GM03348 (cell line): ENCODE data around the gene RBM20.
"Not testable (repeated sequence)": the region's sequence is repeated elsewhere in the genome, so short reads cannot be mapped to it uniquely, and the experiment has no call there.

ENCODE experiments used
- DNase-seq: peaks from one replicate; pipeline ENCODE4 v3.0.0; 2012; ENCODE audit warnings: low spot score

The RBM20 gene

DNA sequence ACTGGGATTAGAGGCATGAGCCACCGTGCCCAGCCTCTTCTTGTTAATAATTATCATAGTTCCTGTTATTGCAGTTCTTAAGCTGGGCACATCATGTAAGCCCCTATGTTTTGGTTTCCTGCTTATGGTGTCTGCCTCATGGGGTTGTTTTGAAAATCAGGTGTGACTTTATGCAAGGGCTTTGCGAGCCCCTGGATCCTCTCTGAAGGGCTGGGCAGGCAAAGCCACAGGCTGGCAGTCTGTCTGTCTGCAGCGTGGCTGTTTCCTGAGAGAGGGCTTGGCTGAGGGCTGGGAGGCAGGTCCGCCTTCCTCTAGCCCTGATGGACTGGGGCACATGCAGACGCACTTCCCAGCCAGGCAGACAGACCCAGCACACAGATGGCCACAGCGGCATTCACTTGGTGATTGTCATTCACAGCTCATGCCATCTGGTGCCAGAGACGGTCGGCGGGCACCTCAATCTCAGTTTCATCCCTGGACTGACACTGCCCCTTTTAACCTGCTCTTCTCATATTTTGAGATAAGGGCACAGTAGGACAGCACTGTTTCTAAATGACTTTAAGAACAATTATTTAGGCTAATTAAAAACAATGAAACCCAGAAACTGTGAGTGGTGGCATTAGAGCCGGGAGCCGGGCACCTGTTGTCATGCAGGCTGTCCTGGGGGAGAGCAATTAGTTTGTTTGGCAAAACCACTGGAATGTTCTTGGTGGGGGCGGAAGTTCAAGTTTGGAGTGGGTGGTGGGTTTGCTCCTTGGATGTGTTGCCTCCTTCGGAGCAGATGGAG lies 35.5 kb downstream of the RBM20 start:
- DNase-seq = no peak

DNA sequence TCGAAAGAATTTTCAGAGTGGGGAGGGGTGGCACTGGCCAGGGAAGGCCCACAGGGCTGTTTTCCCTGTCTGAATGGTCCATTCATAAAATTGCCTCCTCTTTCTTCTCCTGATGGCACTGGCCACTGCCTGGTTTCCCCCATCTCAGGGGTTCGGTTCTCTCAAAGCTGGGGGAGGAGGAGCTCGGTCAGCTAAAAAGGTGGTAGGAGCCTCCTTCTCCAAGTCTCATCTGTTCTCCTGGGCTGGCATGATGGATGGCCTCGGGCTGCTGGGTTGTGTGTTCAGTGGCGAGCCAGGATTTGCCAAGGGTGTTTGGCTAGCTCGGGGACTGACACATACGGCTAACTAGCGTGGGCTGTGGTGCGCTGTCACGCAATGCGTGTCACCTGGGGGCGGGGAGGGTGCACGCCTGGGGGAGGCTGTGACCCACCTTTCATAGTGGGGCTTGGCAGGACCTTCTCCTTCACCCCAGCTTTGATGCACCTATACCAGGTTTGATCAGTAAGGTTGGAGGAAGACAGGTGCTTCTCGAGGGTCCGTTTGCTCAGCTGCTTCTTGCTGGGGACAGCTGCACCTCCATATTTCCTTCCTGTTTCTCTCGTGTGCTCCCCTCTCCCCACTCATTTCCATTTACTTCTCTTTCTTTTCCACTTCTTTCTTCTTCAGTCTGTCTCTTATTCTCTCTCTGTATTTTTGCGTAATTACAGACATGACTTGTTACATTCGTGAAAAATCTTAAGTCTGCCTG lies 36.3 kb downstream of the RBM20 start:
- DNase-seq = no peak

DNA sequence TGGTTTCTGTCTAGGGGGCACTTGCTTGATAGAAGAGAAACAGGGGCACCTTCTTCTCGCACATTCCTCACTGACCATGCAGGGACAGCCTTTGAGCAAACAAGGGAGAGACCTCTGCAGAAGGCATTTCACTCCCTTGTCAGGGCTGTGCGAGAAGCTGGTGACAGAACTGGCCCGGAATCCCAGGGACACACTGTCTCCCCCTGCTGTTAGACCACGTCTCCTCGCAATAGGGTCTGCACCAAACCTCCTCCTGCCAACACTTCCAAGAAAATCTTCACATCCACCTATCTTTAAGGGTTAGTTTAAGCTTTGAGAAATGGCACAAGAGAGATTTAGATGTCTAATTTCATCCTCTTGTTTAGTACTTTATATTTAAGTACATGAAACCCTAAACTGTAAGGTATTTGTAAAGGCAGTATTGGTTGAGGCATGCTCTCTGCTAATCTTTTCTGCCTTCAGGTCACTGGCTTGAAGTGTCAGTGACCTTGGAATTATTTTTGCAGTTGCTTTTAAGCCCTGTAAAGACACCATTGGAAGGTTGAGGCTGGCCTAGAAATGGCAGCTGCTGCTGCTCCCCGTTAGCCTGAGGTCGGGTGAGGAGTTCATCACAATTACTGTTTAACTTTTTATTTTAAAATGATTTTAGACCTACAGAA lies 37.0 kb downstream of the RBM20 start:
- peak; percentile 43 for DNase-seq

DNA sequence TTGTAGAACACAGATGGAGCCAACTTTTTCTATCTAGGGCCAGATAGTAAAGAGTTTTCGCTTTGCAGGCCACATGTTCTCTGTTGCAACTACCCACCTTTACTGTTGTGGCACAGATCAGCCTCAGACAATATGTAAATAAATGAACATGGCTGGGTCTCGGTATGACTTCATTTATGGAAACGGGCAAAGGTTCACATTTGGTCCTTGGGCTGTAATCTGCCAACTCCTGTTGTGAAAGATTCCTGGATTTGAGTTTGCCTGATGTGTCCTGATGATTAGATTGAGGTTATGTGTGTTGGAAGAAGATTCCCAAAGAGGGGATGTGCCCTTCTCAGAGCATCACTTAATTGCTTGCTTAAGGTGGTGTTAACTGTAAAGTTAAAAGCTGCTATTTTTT lies 38.2 kb downstream of the RBM20 start:
- no peak for DNase-seq

DNA sequence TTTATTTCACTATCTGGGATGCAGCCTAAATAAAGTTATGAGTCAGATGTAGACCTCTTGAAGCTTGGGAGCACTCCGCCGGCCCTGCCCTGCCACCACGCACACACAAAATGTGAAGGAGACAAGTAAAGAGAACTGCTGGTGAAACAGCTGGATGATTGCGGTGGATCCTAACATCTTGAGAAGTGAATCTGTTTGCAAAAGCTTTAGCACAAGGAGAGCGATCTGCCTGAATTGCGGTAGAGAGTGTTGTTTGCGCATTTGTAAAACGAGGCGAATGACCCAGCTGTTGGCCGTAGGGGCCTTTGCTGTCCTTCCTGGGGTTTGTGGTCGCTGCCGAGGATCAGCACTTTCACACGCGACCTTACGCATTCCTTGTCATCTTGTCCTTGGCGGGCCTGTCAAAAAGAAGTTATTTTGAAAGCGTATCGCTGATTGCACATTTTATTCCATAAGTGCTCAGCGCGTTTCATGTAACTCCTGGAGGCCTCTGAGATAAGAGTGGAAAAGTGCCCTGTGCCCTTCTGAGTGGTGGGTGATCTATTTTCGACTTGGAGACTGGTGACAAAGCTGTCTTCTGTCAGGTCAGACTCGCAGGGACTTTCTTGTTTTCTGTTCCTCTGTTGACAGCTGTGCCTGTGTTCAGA lies 40.8 kb downstream of the RBM20 start:
- peak; percentile 42 for DNase-seq

DNA sequence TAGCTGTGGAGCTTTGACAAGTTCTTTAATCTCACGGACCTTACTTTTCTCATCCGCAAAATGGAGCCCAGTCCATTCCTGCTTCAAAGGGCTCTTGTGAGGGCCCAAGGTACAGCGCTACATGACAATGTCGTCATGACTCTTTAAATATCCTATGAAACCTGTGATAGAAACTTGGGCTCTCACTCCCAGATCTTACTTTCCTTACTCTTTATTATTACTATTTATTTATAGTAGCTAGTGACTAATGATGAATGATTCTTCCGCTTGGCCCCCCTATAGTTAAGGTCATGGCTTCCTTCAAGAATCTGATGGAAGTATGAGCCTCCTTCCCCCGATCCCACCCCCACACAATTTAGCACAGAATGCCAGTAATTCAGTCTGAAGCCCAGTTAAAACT lies 41.9 kb downstream of the RBM20 start:
- no peak for DNase-seq

DNA sequence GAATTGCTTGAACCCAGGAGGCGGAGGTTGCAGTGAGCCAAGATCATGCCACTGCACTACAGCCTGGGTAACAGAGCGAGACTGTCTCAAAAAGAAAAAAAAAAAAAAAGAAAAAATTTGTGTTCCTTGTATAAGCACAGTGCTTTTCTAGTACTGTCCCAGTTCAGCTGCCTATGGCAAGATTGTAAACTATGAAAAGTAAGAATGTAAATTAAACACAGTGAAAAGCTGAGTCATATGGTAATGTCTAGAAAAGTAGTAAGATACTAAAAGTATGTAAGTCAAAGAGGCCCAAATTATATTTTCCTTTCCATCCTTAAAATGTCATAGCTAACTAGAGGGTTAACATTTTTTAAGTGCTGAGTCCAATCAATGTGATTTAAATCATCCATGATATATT lies 42.8 kb downstream of the RBM20 start:
- DNase-seq = no peak

DNA sequence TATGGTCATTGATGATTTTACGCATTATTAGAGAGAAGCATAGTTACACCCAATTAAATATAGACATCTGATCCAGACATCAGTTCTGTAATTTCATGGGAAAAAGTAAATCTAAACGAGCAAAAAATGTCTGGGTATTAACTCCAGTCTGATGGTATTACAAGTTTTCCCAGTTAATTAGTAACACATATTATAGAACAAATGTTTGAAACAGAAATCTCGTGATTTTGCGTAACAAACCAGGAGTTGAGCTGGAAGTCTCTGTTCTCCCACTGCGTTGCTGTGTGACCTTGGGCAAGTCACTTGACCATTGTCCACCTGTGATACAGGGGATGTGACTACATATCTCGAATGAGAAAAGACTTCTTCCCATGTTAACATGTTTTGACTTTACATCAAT lies 43.3 kb downstream of the RBM20 start:
- DNase-seq = no peak

DNA sequence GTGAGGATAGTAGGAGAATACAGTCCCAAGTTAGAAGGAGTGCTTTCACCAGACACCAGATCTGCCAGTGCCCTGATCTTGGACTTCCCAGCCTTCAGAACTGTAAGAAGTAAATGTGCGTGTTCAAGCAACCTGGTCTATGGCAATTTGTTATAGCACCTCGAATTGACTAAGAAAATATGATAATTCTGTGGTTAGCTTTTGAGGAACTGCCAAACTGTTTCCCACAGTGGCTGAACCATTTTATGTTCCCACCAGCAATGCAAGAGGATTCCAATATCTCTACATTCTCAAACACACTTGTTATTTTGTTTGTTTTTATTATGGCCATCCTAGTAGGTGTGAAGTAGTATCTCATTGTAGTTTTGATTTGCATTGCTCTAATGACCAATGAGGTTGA lies 47.0 kb downstream of the RBM20 start:
- DNase-seq = no peak

DNA sequence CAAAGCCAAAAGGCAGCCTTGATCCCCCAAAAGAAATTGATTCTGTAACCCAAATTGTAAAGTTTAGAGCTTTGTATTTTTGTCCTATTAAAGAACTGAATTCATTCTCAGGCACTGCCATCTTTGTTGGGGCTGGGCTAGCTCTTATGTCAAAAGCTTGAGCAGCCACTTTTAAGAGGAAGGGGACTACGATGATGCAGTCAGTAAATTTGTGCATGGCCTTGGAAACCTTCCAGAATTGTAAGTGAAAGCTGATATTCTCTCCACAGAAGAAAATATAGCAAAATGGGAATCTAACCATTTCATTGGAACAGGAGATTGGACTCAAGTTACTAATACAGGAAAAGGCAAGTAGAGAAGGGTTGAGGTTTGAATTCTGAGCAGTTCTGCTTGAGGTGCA lies 50.1 kb downstream of the RBM20 start:
- DNase-seq = no peak

DNA sequence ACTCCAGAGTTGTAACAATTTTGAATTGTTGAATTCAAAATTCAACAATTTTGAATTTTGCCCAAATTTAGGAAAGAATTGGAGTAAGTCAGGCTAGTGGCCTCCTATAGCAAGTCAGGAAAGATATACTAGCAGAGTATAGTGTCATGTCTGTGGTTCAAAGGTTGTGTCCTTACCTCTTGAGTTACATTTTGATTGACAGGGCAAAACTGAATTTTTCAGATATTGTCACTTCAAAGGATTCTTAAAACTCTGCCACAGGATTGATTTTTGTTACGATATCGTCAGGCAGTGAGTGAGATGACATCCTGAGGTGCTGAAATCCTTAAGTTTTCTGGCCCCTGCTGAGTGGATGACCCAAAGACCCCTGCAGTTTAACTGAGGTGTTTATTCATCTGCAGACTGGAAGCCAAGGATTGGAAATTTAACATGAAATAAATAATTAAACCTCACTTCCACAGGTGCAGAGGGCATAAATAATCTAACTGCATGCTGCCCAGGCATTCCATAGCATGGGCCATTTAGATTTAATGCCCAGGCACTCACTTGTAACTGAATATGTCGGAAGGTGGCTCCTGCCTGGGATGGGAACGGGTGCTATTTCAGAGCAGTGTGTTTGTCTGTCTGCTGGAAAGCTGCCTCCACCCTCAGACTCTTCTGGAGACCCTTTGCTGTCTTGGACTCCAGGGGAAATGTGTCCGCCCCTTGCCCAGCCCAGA lies 50.8 kb downstream of the RBM20 start:
- no peak for DNase-seq

DNA sequence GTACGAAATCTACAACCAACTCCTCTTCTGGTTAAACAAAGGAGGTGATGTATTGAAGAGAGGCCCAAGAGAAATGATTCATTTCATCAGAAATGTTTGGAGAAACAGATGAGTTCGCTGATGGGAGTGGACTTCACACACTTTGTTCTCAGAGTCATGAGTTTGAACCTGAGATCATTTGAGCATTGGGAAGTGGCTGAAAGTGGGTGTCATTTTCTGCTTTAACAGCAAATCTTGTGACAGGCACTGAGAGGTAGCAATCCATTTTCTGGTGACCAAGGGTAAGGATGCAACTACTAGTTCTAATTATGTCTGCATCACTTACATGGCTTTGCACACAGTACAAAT lies 51.4 kb downstream of the RBM20 start:
- no peak for DNase-seq

DNA sequence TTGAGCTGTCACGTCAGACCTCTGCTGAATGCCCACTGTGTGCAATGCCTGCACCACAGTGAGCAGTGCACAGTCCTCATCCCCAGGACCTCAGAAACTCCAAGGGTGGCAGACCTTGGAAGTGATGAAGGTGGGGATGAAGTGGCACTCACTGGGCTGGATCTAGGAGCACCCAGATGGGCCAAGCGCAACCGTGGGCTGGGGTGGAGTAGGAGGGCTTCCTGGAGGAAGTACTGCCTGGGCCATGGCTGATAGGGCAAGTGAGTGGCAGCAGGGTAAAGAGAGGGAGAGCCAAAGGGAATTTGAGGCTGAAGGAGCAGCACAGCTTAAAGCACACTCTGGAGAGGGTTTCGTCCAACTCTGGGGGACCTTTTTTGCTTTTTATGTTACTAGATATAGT lies 52.3 kb downstream of the RBM20 start:
- DNase-seq = no peak

DNA sequence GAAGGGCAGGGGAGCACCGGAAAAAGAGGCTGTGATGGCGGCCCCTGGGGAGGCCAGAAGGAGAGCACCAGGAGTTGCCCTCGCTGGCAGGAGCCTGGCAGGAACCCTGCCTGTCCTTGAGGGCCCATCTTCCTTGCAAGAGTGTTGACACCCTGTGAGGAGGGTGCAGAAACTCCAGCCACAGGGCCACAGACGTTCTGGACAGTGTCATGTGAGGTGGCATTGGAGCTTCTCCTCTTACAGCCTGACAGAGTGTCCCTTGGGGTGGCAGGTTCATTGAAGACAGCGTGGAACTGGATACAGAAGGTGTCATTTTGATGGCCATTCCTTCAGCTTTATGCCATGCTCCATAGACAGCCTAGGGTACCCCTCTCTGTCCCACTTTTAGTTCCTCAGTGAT lies 54.2 kb downstream of the RBM20 start:
- DNase-seq = no peak

DNA sequence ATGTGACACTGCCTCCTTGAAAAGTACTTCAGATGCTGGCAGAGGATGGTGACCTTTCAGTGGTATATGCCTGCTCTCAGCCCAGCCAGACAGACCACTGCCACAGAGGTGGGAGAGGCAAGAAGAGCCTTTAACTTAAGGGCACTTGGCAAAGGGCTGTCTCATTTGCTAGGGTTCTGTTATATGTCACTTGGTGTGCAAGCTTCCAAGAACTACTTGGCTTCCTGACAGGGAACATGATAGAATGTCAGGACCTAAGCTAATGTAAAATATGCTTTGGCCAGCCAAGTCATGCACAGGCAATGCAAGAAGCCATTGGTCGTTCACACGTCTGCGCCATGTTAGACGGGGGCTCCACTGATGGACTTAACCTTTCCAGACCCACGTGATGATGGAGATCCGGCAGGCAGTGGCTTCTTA lies 54.7 kb downstream of the RBM20 start:
- no peak for DNase-seq

DNA sequence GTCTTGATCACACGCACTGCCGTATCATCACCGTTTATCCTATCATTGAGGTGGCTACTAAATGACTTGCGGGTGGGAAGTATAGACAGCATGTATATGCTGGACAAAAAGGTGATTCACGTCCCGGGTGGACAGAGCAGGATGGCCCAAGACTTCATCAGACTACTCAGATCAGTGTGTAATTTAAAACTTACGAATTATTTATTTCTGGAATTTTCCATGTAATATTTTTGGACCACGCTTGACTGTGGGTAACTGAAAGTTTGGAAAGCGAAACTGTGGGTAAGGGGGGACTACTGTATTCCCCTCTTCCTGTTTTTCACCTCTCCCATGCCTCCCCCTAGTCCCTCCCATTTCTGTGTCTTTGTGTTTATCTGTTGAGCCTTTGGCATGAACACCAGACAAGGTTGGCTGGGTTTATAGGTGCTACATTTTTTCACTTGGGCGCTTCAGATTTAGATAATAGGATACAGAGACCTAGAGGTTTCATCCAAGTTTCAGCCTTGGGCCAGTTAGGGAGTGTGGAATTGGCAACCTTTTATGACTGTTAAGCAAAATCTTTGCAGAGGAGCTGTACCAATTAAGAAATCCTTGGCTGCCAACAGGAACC lies 55.8 kb downstream of the RBM20 start:
- DNase-seq = no peak

DNA sequence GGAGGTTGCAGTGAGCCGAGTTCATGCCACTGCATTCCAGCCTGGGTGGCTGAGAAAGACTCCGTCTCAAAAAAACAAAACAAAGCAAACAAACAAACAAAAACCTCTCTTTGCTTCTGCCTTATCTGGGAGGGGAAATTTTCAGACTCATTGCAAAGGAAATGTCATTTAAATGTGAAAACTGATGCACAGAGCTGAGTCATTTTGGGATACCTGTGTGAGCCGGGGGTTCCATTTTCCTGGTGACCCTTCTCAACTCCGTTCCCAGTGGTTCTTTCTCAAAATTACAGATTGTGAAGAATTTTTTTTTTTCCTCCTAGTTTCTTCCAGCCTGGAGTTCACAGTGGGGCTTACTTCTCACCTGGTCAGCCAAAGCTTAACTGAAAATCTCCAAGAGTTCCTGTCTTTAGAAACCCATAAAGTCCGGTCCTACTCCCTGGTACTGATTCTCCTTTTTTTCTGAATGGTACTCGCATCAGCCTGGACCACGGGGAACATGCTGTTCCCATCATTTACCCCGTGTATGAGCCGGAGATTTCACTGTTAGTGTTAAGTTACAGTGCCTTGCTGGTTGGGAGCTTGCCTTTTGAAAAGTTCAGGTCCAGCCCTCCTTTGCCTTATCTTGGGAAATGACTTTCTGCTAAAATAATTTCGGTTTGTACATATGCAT lies 56.9 kb downstream of the RBM20 start:
- no peak for DNase-seq

DNA sequence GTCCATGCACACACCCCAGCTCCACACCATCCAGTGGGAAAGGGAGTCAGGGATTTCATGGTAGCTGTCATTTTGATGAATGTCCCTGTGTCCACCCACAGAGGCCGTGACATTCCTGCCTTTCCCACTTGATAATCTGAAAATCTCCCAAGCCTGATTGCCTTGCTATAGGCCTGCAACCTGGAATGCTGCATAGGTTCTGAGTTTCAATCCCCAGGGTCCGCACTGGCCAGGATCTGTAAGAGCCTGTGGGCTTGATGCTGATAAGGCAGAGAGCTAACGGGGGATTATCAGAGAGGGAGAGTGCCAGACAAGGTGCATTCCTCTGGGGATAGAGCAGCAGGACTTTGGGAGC lies 57.5 kb downstream of the RBM20 start:
- DNase-seq = no peak

DNA sequence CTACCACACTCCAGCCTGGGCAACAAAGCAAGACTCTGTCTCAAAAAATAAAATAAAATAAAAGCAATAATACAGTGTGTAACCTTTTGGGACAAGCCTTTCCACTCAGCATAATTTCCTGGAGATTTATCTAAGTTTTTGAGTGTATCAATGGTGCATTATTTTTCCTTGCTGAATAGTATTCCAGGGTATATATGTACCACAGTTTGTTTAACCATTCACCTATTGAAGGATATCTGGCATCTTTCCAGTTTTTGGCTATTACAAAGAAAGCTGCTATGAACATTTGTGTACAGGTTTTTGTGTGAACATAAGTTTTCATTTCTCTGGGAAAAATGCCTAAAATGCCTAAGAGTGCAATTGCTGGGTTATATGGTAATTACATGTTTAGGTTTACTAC lies 59.9 kb downstream of the RBM20 start:
- no peak for DNase-seq

DNA sequence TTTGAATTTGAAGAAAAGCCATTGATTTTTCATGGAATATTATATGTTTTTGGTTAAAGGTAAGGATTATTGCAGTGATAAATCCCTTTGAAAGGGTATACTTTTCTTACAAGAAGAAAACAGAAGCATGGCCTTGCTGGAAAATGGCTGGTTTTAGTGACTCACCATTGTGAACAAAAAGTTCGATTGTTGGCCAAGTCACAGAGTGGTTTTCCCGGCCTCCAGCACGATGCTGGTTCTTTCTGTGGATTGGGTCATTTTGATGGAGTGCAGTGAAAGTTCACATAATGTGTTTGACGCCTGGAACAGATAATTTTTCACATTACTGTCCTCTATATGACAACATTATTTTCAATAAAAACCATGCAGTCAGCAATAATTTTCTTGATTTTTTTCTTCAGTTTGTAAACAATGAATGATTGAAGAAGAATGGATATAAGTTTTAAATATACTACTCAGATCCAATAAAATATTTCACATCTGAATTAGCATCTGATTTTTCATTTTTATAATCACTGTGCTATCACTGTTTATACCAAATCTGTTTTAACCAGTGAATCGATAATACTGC lies 60.9 kb downstream of the RBM20 start:
- DNase-seq = no peak

DNA sequence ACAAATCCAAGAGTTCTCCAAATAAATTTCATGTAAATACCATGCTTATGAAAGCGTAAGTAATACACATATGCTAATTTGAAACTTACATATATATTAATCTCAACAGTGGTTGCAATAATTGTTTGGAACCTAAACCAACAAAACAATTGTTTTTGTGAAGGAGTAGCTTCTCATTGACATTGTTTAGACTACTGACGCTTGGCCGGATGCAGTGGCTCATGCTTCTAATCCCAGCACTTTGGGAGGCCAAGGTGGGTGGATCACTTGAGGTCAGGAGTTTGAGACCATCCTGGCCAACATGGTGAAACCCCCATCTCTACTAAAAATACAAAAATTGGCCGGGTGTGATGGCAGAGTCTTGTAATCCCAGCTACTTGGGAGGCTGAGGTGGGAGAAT lies 61.5 kb downstream of the RBM20 start:
- not testable (repeated sequence) for DNase-seq
